HCT116 (cell line): ENCODE measurements around the gene F11. TPM values are rescaled to one million over a fixed set of nuclear protein-coding genes. Genes with fewer than 3 reads are reported as not detected.

Experiments used
- ATAC-seq: fragments of 200-7000 bp; cut with Tn5 transposase; 2 replicates; pipeline ENCODE4 v1.9.1; 2020; ENCODE audit warnings: mild to moderate bottlenecking, moderate library complexity
- BruUV-seq: library from RNA; stranded (reverse); fragments of 400-500 nt; replicated peaks from 2 replicates; lab custom pipeline; 2021; lab: Mats Ljungman, UMichigan
- CTCF ChIA-PET: fragments of 300-600 bp; sonication (Branson Sonifier 250); formaldehyde crosslinking; loops from one replicate; lab custom pipeline; 2021; ENCODE audit warnings: antibody characterized with exemption; lab: Charles Lee
- POLR2A ChIA-PET: fragments of 300-600, 350-600 bp; sonication (Branson Sonifier 250); formaldehyde crosslinking; loops from one replicate; lab custom pipeline; 2021; ENCODE audit warnings: antibody characterized with exemption; lab: Charles Lee
- RAD21 ChIA-PET, 2 experiments: fragments of 300-600 bp; sonication (Branson Sonifier 250); formaldehyde crosslinking; loops; one replicate each; lab custom pipeline; 2023; ENCODE audit warnings: low total read pairs in 2 of 2; ENCODE audit not compliant: uncharacterized antibody in 2 of 2, unreplicated experiment in 2 of 2, low non-redundant PET in 1 of 2; lab: Charles Lee
- DNase-seq: peaks from one replicate; pipeline ENCODE4 v3.0.0-alpha.2; 2010; ENCODE audit warnings: low read depth, low spot score
- H2AFZ ChIP-seq: fragments of 200-600 bp; shearing (Covaris generic), sonication (generic); 2 replicates; pipeline ENCODE4 v1.6.1; 2017; ENCODE audit warnings: low read depth, mixed run types, mixed read lengths, antibody characterized with exemption, low read length; ENCODE audit not compliant: poor library complexity, severe bottlenecking
- H3K27ac ChIP-seq: 2 replicates; pipeline ENCODE4 v1.5.1; 2012; ENCODE audit warnings: low read depth, low read length
- H3K27me3 ChIP-seq: fragments of 200-600 bp; sonication (generic); 2 replicates; pipeline ENCODE4 v1.6.1; 2016; ENCODE audit warnings: mixed run types, low read length, mixed read lengths; ENCODE audit not compliant: insufficient read depth
- H3K36me3 ChIP-seq, 2 experiments: fragments of 200-500 bp in 1 of 2; fragments of 200-600 bp in 1 of 2; sonication (Bioruptor generic) in 1 of 2; sonication (generic) in 1 of 2; 2 replicates each; pipeline versions ENCODE4 v1.5.1 to v1.6.1; 2014 to 2016; ENCODE audit warnings: low read length in 2 of 2, inconsistent platforms in 1 of 2, mixed read lengths in 1 of 2, mixed run types in 1 of 2; ENCODE audit not compliant: insufficient read depth in 2 of 2, control insufficient read depth in 1 of 2
- H3K4me1 ChIP-seq, 2 experiments: fragments of 200-600 bp in 1 of 2; sonication (generic) in 1 of 2; 2 replicates each; pipeline versions ENCODE4 v1.5.1 to v1.6.1; 2012 to 2017; ENCODE audit warnings: low read length in 2 of 2, inconsistent platforms in 1 of 2, mild to moderate bottlenecking in 1 of 2, mixed read lengths in 1 of 2, mixed run types in 1 of 2, moderate library complexity in 1 of 2; ENCODE audit not compliant: insufficient read depth in 2 of 2, control insufficient read depth in 1 of 2
- H3K4me2 ChIP-seq: fragments of 200-600 bp; sonication (generic); 2 replicates; pipeline ENCODE4 v1.6.1; 2017; ENCODE audit warnings: mixed run types, low read length, mixed read lengths
- H3K4me3 ChIP-seq, 2 experiments: fragments of 200-600 bp in 1 of 2; sonication (generic) in 1 of 2; replicated peaks in 1 of 2; 2 replicates each; pipeline ENCODE4 v1.5.1; 2011 to 2016; ENCODE audit warnings: low read length in 2 of 2, control low read depth in 1 of 2, low read depth in 1 of 2, mild to moderate bottlenecking in 1 of 2, mixed read lengths in 1 of 2, mixed run types in 1 of 2
- H3K79me2 ChIP-seq: fragments of 200-600 bp; sonication (generic); 2 replicates; pipeline ENCODE4 v1.6.1; 2017; ENCODE audit warnings: mild to moderate bottlenecking, mixed run types, low read length, moderate library complexity, mixed read lengths; ENCODE audit not compliant: insufficient read depth
- H3K9ac ChIP-seq: fragments of 200-600 bp; sonication (generic); 2 replicates; pipeline ENCODE4 v1.6.1; 2016; ENCODE audit warnings: low read length, mixed read lengths
- H3K9me2 ChIP-seq: fragments of 200-600 bp; sonication (generic), shearing (Covaris generic); 2 replicates; pipeline ENCODE4 v1.6.1; 2017; ENCODE audit warnings: mixed run types, mild to moderate bottlenecking, moderate library complexity; ENCODE audit not compliant: insufficient read depth
- H3K9me3 ChIP-seq, 2 experiments: fragments of 200-500 bp in 1 of 2; fragments of 200-600 bp in 1 of 2; sonication (Bioruptor generic) in 1 of 2; sonication (generic) in 1 of 2; 2 replicates each; pipeline ENCODE4 v1.6.1; 2014 to 2017; ENCODE audit warnings: low read length in 2 of 2, mixed read lengths in 2 of 2, inconsistent platforms in 1 of 2, low read depth in 1 of 2, mild to moderate bottlenecking in 1 of 2, mixed run types in 1 of 2, moderate library complexity in 1 of 2; ENCODE audit not compliant: control insufficient read depth in 1 of 2, insufficient read depth in 1 of 2
- H4K20me1 ChIP-seq: fragments of 200-600 bp; sonication (generic), shearing (Covaris generic); 2 replicates; pipeline ENCODE4 v1.6.1; 2017; ENCODE audit warnings: mixed run types, mild to moderate bottlenecking, moderate library complexity; ENCODE audit not compliant: insufficient read depth
- CBX3 ChIP-seq: IDR thresholded peaks from 2 replicates; pipeline ENCODE4 v1.6.1; 2012; ENCODE audit warnings: low read depth
- ELF1 ChIP-seq: IDR thresholded peaks from 2 replicates; pipeline ENCODE4 v1.6.1; 2012; ENCODE audit warnings: low read depth, borderline replicate concordance
- EZH2 ChIP-seq: fragments of 200-600 bp; sonication (generic); IDR thresholded peaks from 2 replicates; pipeline ENCODE4 v1.6.1; 2017; ENCODE audit warnings: antibody characterized with exemption, mixed run types
- FOSL1 ChIP-seq: IDR thresholded peaks from 2 replicates; pipeline ENCODE4 v1.6.1; 2012; ENCODE audit warnings: low read depth
- JUND ChIP-seq: IDR thresholded peaks from 2 replicates; pipeline ENCODE4 v1.6.1; 2012
- POLR2A ChIP-seq: IDR thresholded peaks from 2 replicates; pipeline ENCODE4 v1.7.0; 2011; ENCODE audit warnings: borderline replicate concordance; ENCODE audit not compliant: insufficient read depth, insufficient read length; ENCODE audit errors: extremely low read depth
- POLR2AphosphoS5 ChIP-seq: IDR thresholded peaks from 2 replicates; pipeline ENCODE4 v1.6.1; 2011; ENCODE audit warnings: mild to moderate bottlenecking, low read depth, low read length, moderate library complexity
- RAD21 ChIP-seq: IDR thresholded peaks from 2 replicates; pipeline ENCODE4 v1.6.1; 2012; ENCODE audit warnings: low read depth, mild to moderate bottlenecking
- SIN3A ChIP-seq: IDR thresholded peaks from 2 replicates; pipeline ENCODE4 v1.6.1; 2012; ENCODE audit warnings: low read depth
- TCF7L2 ChIP-seq: IDR thresholded peaks from 2 replicates; pipeline ENCODE4 v1.7.0; 2011; ENCODE audit warnings: borderline replicate concordance, inconsistent platforms; ENCODE audit not compliant: insufficient read depth, insufficient read length; ENCODE audit errors: extremely low read depth
- YY1 ChIP-seq: IDR thresholded peaks from 2 replicates; pipeline ENCODE4 v1.6.1; 2011; ENCODE audit warnings: low read length, low read depth, moderate library complexity, mild to moderate bottlenecking; ENCODE audit not compliant: insufficient replicate concordance; ENCODE audit errors: extremely low read depth
- ZFX ChIP-seq: fragments of 450-650 bp; IDR thresholded peaks from 2 replicates; pipeline ENCODE4 v1.6.1; 2017
- ZNF274 ChIP-seq: fragments of 200-500 bp; sonication (Bioruptor generic); IDR thresholded peaks from 2 replicates; pipeline ENCODE4 v1.6.1; 2014; ENCODE audit warnings: mild to moderate bottlenecking, low read depth, low read length, inconsistent platforms
- intact Hi-C: fragments of 100-400 bp; cut with micrococcal nuclease; formaldehyde crosslinking; loops from 2 replicates; pipeline ENCODE4 v1.10.0; 2022
- total RNA-seq: library from RNA; stranded (reverse); gene quantifications from one replicate; pipeline ENCODE4 v1.2.1, GENCODE V29; 2021; ENCODE audit not compliant: unreplicated experiment
- TF ChIP-seq, protein P1 (sequence below): IDR thresholded peaks from 2 replicates; pipeline ENCODE4 v1.6.1; 2012
- TF ChIP-seq, protein P2 (sequence below): IDR thresholded peaks from 2 replicates; pipeline ENCODE4 v1.6.1; 2011; ENCODE audit warnings: mild to moderate bottlenecking, low read length, moderate library complexity; ENCODE audit not compliant: insufficient replicate concordance; ENCODE audit errors: extremely low read depth

The F11 gene
- total RNA-seq, 1 experiment from 2014 or later, result not detected

DNA sequence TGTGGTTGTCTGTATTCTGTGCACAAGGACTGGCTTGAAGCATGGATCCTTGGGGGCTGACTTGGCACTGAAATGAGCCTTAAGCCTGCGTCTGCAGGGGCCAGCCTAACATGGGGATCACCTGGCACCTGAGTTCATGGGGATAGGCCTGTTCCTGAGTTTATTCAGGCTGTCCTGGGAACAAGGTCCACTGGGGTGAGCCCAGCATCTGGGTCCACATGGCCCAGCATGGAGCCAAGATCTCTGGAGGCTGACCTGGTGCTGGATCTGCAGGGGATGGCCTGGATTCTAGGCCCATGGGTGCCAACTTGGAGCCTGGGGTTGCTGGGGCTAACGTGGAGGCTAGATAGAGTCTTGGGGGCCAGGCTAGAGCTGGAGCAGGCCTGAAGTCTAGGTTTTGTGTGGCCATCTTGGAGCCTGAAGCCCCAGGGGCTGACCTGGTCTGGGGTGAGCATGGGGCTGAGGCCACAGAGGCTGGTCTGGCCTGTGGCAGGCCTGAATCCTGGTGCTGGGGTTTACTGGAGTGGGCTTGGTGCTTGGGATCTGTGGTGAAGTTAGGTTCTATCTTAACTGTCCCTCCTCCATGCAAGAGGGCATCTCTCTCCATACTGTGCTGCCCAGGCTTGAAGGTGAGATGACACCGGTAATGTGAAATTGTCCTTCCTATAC lies 39.3 kb upstream of the F11 start:
- intact Hi-C loops, result no loop called here
- no peaks in the 10 kb centered on the region for H3K79me2 ChIP-seq
- H3K9me3 ChIP-seq, result peaks cover 0 to 4% of the 10 kb centered on the region in 2 experiments; a peak in 1 of 4 replicates
- H3K27me3 ChIP-seq, result no peaks in the 10 kb centered on the region
- H3K9me2 ChIP-seq, result peaks cover 4% of the 10 kb centered on the region; the same call in 1 of the 2 replicates
- no peak overlapping the region for H3K27ac ChIP-seq
- no peak for ATAC-seq
- H3K9ac ChIP-seq, result no peak overlapping the region
- H3K4me2 ChIP-seq, result no peak overlapping the region
- no peak for DNase-seq
- no peaks in the 10 kb centered on the region for H4K20me1 ChIP-seq
- H2AFZ ChIP-seq, result no peak overlapping the region
- BruUV-seq, result no TSS peak
- H3K4me1 ChIP-seq, result no peaks in the 10 kb centered on the region
- H3K4me3 ChIP-seq, result no peak overlapping the region
- ChIA-PET POLR2A (no interaction called here), RAD21 (no interaction called here), CTCF (no interaction called here)
- H3K36me3 ChIP-seq, result no peaks in the 10 kb centered on the region
- TF ChIP-seq ZFX, result no peak
- no peak for TF ChIP-seq FOSL1
- no peak for TF ChIP-seq POLR2A
- TF ChIP-seq, protein P1, sequence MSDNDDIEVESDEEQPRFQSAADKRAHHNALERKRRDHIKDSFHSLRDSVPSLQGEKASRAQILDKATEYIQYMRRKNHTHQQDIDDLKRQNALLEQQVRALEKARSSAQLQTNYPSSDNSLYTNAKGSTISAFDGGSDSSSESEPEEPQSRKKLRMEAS, result no peak
- no peak for TF ChIP-seq POLR2AphosphoS5
- TF ChIP-seq ELF1, result no peak
- no peak for TF ChIP-seq TCF7L2
- TF ChIP-seq, protein P2, sequence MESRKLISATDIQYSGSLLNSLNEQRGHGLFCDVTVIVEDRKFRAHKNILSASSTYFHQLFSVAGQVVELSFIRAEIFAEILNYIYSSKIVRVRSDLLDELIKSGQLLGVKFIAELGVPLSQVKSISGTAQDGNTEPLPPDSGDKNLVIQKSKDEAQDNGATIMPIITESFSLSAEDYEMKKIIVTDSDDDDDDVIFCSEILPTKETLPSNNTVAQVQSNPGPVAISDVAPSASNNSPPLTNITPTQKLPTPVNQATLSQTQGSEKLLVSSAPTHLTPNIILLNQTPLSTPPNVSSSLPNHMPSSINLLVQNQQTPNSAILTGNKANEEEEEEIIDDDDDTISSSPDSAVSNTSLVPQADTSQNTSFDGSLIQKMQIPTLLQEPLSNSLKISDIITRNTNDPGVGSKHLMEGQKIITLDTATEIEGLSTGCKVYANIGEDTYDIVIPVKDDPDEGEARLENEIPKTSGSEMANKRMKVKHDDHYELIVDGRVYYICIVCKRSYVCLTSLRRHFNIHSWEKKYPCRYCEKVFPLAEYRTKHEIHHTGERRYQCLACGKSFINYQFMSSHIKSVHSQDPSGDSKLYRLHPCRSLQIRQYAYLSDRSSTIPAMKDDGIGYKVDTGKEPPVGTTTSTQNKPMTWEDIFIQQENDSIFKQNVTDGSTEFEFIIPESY, result no peak
- TF ChIP-seq CBX3, result no peak
- no peak for TF ChIP-seq JUND
- no peak for TF ChIP-seq EZH2
- no peak for TF ChIP-seq SIN3A
- no peak for TF ChIP-seq ZNF274
- no peak for TF ChIP-seq RAD21
- TF ChIP-seq YY1, result no peak
